ACC112 (cell line): ENCODE measurements around the gene PAK3.

Experiments
- H2AFZ ChIP-seq: fragments of 200-600 bp; sonication (generic); one replicate; pipeline ENCODE4 v1.6.0; 2017; ENCODE audit warnings: antibody characterized with exemption, low read length; ENCODE audit not compliant: unreplicated experiment
- H3K27ac ChIP-seq: fragments of 200-600 bp; sonication (generic); 2 replicates; pipeline ENCODE4 v1.5.1; 2014; ENCODE audit warnings: low read depth, mild to moderate bottlenecking, antibody characterized with exemption, low read length, moderate library complexity
- H3K27me3 ChIP-seq: fragments of 200-600 bp; sonication (generic); 2 replicates; pipeline ENCODE4 v1.6.1; 2014; ENCODE audit warnings: mild to moderate bottlenecking, antibody characterized with exemption, low read length, moderate library complexity, mixed read lengths; ENCODE audit not compliant: insufficient read depth
- H3K36me3 ChIP-seq: fragments of 200-600 bp; sonication (generic); 2 replicates; pipeline ENCODE4 v1.6.1; 2016; ENCODE audit warnings: mild to moderate bottlenecking, antibody characterized with exemption, low read length, moderate library complexity, mixed read lengths; ENCODE audit not compliant: insufficient read depth
- H3K4me1 ChIP-seq: fragments of 200-600 bp; sonication (generic); one replicate; pipeline ENCODE4 v1.6.1; 2016; ENCODE audit warnings: low read length, mixed read lengths; ENCODE audit not compliant: insufficient read depth, unreplicated experiment, control insufficient read depth
- H3K4me3 ChIP-seq: fragments of 200-600 bp; sonication (generic); 2 replicates; pipeline ENCODE4 v1.5.1; 2014; ENCODE audit warnings: mild to moderate bottlenecking, low read depth, low read length
- H3K79me2 ChIP-seq: fragments of 200-600 bp; sonication (generic); one replicate; pipeline ENCODE4 v1.6.0; 2016; ENCODE audit warnings: low read length; ENCODE audit not compliant: control insufficient read depth, unreplicated experiment, insufficient read depth

Gene PAK3

GRCh38 chrX:111095974-111096895, at the start of gene PAK3:
Gene PAK3 (plus strand): TSS chrX:111096191. CDS start chrX:111123104, 26,913 bp downstream.
- Histone ChIP-seq H3K27ac (no peak within 1 kb of the TSS), H3K79me2 (no peaks in the 10 kb centered on the region), H3K36me3 (no peaks in the 10 kb centered on the region), H2AFZ (peak within 1 kb of the TSS; percentile 60), H3K27me3 (no peaks in the 10 kb centered on the region), H3K4me3 (peak within 1 kb of the TSS; percentile 80), H3K4me1 (no peaks in the 10 kb centered on the region)

GRCh38 chrX:111047575-111047974, 48.4 kb upstream of the PAK3 start:
- H3K36me3 ChIP-seq, result no peaks in the 10 kb centered on the region
- no peak overlapping the region for H3K27ac ChIP-seq
- H3K4me3 ChIP-seq, result no peak overlapping the region
- H3K27me3 ChIP-seq, result no peaks in the 10 kb centered on the region
- H3K79me2 ChIP-seq, result no peaks in the 10 kb centered on the region
- no peak overlapping the region for H2AFZ ChIP-seq
- H3K4me1 ChIP-seq, result no peaks in the 10 kb centered on the region

GRCh38 chrX:111052478-111052877, 43.5 kb upstream of the PAK3 start:
- H2AFZ ChIP-seq, result no peak overlapping the region
- no peaks in the 10 kb centered on the region for H3K36me3 ChIP-seq
- H3K27ac ChIP-seq, result no peak overlapping the region
- no peaks in the 10 kb centered on the region for H3K27me3 ChIP-seq
- no peak overlapping the region for H3K4me3 ChIP-seq
- no peaks in the 10 kb centered on the region for H3K79me2 ChIP-seq
- no peaks in the 10 kb centered on the region for H3K4me1 ChIP-seq

GRCh38 chrX:111071542-111072277, 24.3 kb upstream of the PAK3 start:
- Histone ChIP-seq H3K79me2 (no peaks in the 10 kb centered on the region), H3K36me3 (no peaks in the 10 kb centered on the region), H3K4me1 (no peaks in the 10 kb centered on the region), H3K27ac (no peak overlapping the region), H3K27me3 (no peaks in the 10 kb centered on the region), H2AFZ (no peak overlapping the region), H3K4me3 (no peak overlapping the region)

DNA sequence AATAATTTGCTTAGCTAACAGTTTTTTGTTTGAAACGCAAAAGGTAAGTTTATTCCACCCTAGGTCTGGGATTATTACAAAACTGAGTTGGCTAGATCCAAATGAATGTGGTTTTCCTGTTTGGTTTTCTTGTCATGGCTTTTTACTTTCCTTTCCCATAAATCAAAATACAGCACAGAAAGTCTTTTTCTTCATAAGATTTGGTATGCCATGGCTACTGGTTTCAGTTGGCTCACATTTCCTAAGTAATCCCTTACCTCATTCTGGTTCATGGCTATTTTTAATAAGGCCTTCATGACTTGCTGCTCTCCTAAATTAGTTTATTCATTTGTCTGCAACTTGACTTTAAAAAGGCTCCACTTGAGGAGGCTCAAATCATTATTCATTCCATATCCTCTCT, 12.9 kb upstream of the PAK3 start:
- no peaks in the 10 kb centered on the region for H3K27me3 ChIP-seq
- no peak overlapping the region for H3K27ac ChIP-seq
- no peak overlapping the region for H3K4me3 ChIP-seq
- no peaks in the 10 kb centered on the region for H3K79me2 ChIP-seq
- H2AFZ ChIP-seq, result no peak overlapping the region
- no peaks in the 10 kb centered on the region for H3K4me1 ChIP-seq
- H3K36me3 ChIP-seq, result no peaks in the 10 kb centered on the region

DNA sequence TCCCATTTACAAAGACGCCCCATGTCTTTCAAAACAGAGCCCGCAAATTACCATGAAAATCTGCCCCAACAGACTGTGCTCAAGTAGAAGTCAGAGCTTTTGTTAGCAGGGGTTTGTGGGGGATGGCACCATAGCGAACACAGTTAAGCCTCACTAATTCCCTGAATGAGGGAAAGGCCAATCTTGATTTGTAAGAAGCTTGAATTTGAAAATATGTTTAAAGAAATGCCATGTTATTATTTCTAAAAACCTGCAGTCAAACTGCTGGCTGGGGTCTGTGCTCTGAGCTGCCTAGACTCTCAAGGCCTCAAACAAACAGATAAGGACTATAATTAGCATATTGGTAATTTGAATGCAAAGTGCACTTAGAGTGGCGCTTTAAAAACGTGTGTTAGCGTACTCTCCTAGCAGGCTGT, 9.4 kb upstream of the PAK3 start:
- Histone ChIP-seq H3K4me3 (no peak overlapping the region), H3K36me3 (no peaks in the 10 kb centered on the region), H3K27ac (no peak overlapping the region), H3K4me1 (no peaks in the 10 kb centered on the region), H3K79me2 (no peaks in the 10 kb centered on the region), H3K27me3 (no peaks in the 10 kb centered on the region), H2AFZ (no peak overlapping the region)

DNA sequence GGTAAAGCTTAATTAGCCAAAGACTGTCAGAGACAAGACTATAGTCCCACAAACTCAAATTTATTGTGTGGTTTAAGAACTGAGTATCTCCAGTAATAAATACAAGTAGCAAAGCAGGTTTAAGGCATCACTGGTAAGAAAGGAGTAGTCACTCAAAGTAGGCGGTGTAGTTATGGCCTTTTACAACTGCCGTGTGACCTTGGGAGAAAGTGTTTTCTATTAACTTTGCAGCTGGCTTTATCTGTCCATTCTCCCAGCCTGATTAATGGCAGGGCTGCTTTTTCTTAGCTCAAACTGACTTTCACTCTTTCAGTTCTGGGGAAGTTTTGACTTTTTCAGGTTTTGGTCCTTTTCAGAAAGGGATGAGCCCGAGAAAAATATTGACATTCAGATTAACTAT, 7.4 kb upstream of the PAK3 start:
- H2AFZ ChIP-seq, result no peak overlapping the region
- no peaks in the 10 kb centered on the region for H3K27me3 ChIP-seq
- no peaks in the 10 kb centered on the region for H3K79me2 ChIP-seq
- H3K4me3 ChIP-seq, result no peak overlapping the region
- no peak overlapping the region for H3K27ac ChIP-seq
- H3K36me3 ChIP-seq, result no peaks in the 10 kb centered on the region
- no peaks in the 10 kb centered on the region for H3K4me1 ChIP-seq

DNA sequence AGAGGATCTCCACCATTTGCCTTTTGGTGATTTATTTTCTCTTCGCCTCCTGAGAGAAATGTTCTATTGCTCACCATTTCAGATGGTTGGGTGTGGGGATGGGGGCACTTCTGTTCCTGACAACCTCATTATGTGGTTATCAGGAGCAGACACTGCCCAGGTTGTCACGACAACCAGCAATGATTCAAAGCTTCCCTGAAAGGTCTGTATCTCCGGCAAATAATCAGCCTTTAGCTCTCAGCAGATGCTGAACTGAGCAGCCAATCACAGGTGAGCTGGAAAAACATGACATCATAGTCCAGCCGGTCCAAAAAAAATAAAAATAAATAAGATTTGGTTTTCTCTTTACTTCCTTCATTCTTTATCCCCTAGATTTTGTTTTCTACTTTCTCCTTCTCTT, 5.5 kb upstream of the PAK3 start:
- no peaks in the 10 kb centered on the region for H3K36me3 ChIP-seq
- no peaks in the 10 kb centered on the region for H3K27me3 ChIP-seq
- no peaks in the 10 kb centered on the region for H3K4me1 ChIP-seq
- H3K4me3 ChIP-seq, result no peak overlapping the region
- no peaks in the 10 kb centered on the region for H3K79me2 ChIP-seq
- H3K27ac ChIP-seq, result no peak overlapping the region
- H2AFZ ChIP-seq, result no peak overlapping the region

DNA sequence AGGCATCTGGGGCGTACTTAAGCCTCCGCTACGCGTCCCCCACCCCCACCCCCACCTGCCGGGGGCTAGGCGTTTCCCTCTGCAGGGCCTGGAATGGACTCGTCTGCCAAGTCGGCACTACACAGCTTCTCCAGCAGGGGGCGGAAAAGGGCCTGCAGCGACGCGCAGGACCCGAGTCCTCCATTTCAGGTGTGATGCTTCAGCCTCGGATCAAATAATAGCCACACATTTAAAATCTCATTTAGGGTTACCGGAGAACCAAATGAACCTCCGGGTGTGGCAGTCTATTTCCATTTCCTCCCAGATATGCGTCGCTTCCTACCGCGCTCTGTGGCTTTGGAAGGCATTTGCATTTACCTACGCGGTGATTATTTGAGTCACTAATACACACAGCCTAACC, 2.9 kb downstream of the PAK3 start:
- no peaks in the 10 kb centered on the region for H3K4me1 ChIP-seq
- no peaks in the 10 kb centered on the region for H3K36me3 ChIP-seq
- no peak overlapping the region for H2AFZ ChIP-seq
- no peaks in the 10 kb centered on the region for H3K27me3 ChIP-seq
- H3K27ac ChIP-seq, result no peak overlapping the region
- H3K79me2 ChIP-seq, result no peaks in the 10 kb centered on the region
- no peak overlapping the region for H3K4me3 ChIP-seq

DNA sequence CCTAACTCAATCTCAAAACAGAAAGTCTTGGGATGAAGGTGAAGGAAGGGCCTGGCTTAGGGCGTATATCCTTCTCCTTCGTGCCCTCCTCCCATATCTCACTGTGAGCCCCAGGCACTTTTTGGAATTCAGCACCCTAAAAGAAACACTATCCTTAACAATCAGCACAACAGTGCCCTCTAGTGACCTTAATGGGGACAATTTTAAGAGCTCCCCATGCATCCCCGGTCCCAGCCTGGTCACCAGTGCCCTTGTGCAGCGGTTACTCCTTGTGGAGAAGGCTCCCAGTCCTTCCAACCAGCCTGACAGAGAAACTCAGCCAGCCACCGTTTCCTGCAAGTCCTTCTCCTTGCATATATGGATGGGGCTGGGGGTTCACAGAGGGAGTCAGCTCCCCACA, 4.2 kb downstream of the PAK3 start:
- Histone ChIP-seq H2AFZ (no peak overlapping the region), H3K27me3 (no peaks in the 10 kb centered on the region)

DNA sequence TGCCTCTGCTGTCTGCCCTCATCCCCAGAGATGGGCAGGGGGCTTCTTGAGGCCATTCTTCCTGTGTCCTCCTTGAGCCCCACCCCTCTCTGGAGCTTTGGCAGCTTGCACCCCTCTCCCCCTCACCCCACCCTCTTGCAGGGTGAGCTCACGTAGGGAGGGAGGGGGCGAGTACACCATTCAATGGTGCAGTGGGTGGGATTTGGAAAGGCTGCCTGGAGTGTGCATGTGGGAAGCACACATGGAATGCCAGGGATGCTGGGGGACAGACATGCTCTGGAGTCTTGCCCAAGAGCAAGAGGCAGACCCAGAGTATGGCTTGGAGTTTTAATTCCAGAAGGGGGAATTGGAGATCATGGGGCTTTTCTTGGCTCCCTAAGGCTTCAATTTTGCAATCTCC, 5.6 kb downstream of the PAK3 start:
- H3K36me3 ChIP-seq, result no peaks in the 10 kb centered on the region
- no peaks in the 10 kb centered on the region for H3K4me1 ChIP-seq
- no peaks in the 10 kb centered on the region for H3K27me3 ChIP-seq
- H3K27ac ChIP-seq, result no peak overlapping the region
- H3K79me2 ChIP-seq, result no peaks in the 10 kb centered on the region
- no peak overlapping the region for H2AFZ ChIP-seq
- H3K4me3 ChIP-seq, result no peak overlapping the region

More for the DNA sequence above, 4.2 kb downstream of the PAK3 start:
- no peaks in the 10 kb centered on the region for H3K36me3 ChIP-seq
- no peak overlapping the region for H3K4me3 ChIP-seq
- no peaks in the 10 kb centered on the region for H3K4me1 ChIP-seq
- no peak overlapping the region for H3K27ac ChIP-seq
- no peaks in the 10 kb centered on the region for H3K79me2 ChIP-seq
